Mesenchymal stem cell (in vitro differentiated cells and primary cell): Measurements from ENCODE around the gene WWP2.

Experiments used
- DNase-seq: peaks from one replicate; pipeline ENCODE4 v3.0.0-alpha.2; 2013
- H2AFZ ChIP-seq: one replicate; pipeline ENCODE4 v1.6.1; 2013; ENCODE audit warnings: low read depth, mild to moderate bottlenecking, control low read depth, inconsistent platforms, low read length, moderate library complexity
- H2AK5ac ChIP-seq: 2 replicates; pipeline ENCODE4 v1.6.1; 2013; ENCODE audit warnings: low read length, moderate library complexity, mild to moderate bottlenecking, inconsistent platforms; ENCODE audit not compliant: severe bottlenecking
- H2BK120ac ChIP-seq: one replicate; pipeline ENCODE4 v1.6.1; 2013; ENCODE audit warnings: low read depth, mild to moderate bottlenecking, inconsistent platforms, low read length, moderate library complexity
- H2BK12ac ChIP-seq, 2 experiments: one replicate each; pipeline ENCODE4 v1.6.1; 2013; ENCODE audit warnings: inconsistent platforms in 2 of 2, low read length in 2 of 2, mild to moderate bottlenecking in 2 of 2, moderate library complexity in 2 of 2, control low read depth in 1 of 2
- H2BK15ac ChIP-seq: one replicate; pipeline ENCODE4 v1.6.1; 2013; ENCODE audit warnings: mild to moderate bottlenecking, low read depth, inconsistent platforms; ENCODE audit not compliant: poor library complexity, severe bottlenecking
- H2BK5ac ChIP-seq: 2 replicates; pipeline ENCODE4 v1.6.1; 2013; ENCODE audit warnings: low read depth, mild to moderate bottlenecking, low read length, control low read depth, inconsistent platforms; ENCODE audit not compliant: poor library complexity, severe bottlenecking
- H3K14ac ChIP-seq, 2 experiments: one replicate each; pipeline ENCODE4 v1.6.1; 2013; ENCODE audit warnings: inconsistent platforms in 2 of 2, low read length in 2 of 2, control low read depth in 1 of 2, mild to moderate bottlenecking in 1 of 2, moderate library complexity in 1 of 2
- H3K18ac ChIP-seq, 2 experiments: one replicate each; pipeline ENCODE4 v1.6.1; 2013; ENCODE audit warnings: inconsistent platforms in 2 of 2, low read length in 2 of 2, control low read depth in 1 of 2, low read depth in 1 of 2, mild to moderate bottlenecking in 1 of 2
- H3K23ac ChIP-seq, 2 experiments: one replicate each; pipeline ENCODE4 v1.6.1; 2013; ENCODE audit warnings: inconsistent platforms in 2 of 2, low read length in 2 of 2, mild to moderate bottlenecking in 2 of 2, moderate library complexity in 2 of 2, control low read depth in 1 of 2
- H3K27ac ChIP-seq: 2 replicates; pipeline ENCODE4 v1.5.1; 2013; ENCODE audit warnings: mild to moderate bottlenecking, moderate library complexity, low read length, control low read depth, inconsistent platforms; ENCODE audit not compliant: poor library complexity, severe bottlenecking
- H3K27me3 ChIP-seq, 2 experiments: 2 replicates each; pipeline versions ENCODE4 v1.6.1 to v1.7.0; 2013; ENCODE audit warnings: low read length in 2 of 2, mild to moderate bottlenecking in 2 of 2, moderate library complexity in 2 of 2, control low read depth in 1 of 2, inconsistent platforms in 1 of 2; ENCODE audit not compliant: control insufficient read depth in 1 of 2, insufficient read depth in 1 of 2
- H3K36me3 ChIP-seq, 2 experiments: 2 replicates each; pipeline versions ENCODE4 v1.6.1 to v1.7.0; 2013; ENCODE audit warnings: low read length in 2 of 2, control low read depth in 1 of 2, inconsistent platforms in 1 of 2, low read depth in 1 of 2, mild to moderate bottlenecking in 1 of 2; ENCODE audit not compliant: insufficient read depth in 2 of 2, control insufficient read depth in 1 of 2
- H3K4ac ChIP-seq, 2 experiments: one replicate each; pipeline ENCODE4 v1.6.1; 2013; ENCODE audit warnings: inconsistent platforms in 2 of 2, low read length in 2 of 2, mild to moderate bottlenecking in 2 of 2, moderate library complexity in 2 of 2, control low read depth in 1 of 2, low read depth in 1 of 2
- H3K4me1 ChIP-seq: 2 replicates; pipeline ENCODE4 v1.6.1; 2013; ENCODE audit warnings: low read depth, low read length, control low read depth; ENCODE audit not compliant: control insufficient read depth, insufficient read depth
- H3K4me2 ChIP-seq: 2 replicates; pipeline ENCODE4 v1.6.1; 2013; ENCODE audit warnings: low read length, mild to moderate bottlenecking, inconsistent platforms; ENCODE audit not compliant: poor library complexity, severe bottlenecking
- H3K4me3 ChIP-seq, 2 experiments: 2 replicates each; pipeline versions ENCODE4 v1.5.1 to v1.7.0; 2013; ENCODE audit warnings: low read length in 2 of 2, mild to moderate bottlenecking in 2 of 2, control low read depth in 1 of 2, low read depth in 1 of 2; ENCODE audit not compliant: insufficient read depth in 1 of 2
- H3K79me1 ChIP-seq: replicated peaks from 2 replicates; pipeline ENCODE4 v1.6.1; 2013; ENCODE audit warnings: mild to moderate bottlenecking, control low read depth, low read length, inconsistent platforms; ENCODE audit not compliant: poor library complexity, severe bottlenecking
- H3K9ac ChIP-seq: 2 replicates; pipeline ENCODE4 v1.7.0; 2013; ENCODE audit warnings: mild to moderate bottlenecking, low read length, moderate library complexity
- H3K9me3 ChIP-seq: 2 replicates; pipeline ENCODE4 v1.7.0; 2013; ENCODE audit warnings: mild to moderate bottlenecking, low read length; ENCODE audit not compliant: control insufficient read depth
- H4K8ac ChIP-seq: one replicate; pipeline ENCODE4 v1.6.1; 2013; ENCODE audit warnings: inconsistent platforms, mild to moderate bottlenecking, low read length, moderate library complexity
- H4K91ac ChIP-seq: one replicate; pipeline ENCODE4 v1.6.1; 2013; ENCODE audit warnings: mild to moderate bottlenecking, low read length, inconsistent platforms
- WGBS: methylation state at CpG from one replicate; pipeline ENCODE4 v1.1.7; 2013; ENCODE audit warnings: mixed read lengths; 5-methylcytosine and 5-hydroxymethylcytosine counted together

The WWP2 gene

DNA sequence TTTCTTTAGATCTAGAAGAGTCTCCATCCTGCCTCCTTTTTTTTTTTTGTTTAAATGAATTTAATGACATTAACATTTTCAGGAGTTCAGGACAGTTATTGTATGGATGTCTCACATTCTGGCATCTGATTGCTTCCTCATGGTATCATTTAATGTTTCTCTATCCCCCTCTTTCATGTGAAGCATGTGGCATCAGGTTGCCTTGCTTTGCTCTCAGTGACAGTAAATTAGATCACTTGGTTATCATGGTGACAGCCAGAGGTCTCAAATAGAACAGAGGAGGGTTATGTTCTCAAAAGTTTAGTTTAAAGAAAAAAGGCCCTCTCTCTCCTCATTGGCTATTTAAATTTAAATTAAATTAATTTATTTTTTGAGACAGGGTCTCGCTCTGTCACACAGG is 74.1 kb downstream of the WWP2 start:
- H3K4me1 ChIP-seq, result peaks cover 15% of the 10 kb centered on the region
- no peak overlapping the region for H3K4ac ChIP-seq
- no peak overlapping the region for H3K27ac ChIP-seq

DNA sequence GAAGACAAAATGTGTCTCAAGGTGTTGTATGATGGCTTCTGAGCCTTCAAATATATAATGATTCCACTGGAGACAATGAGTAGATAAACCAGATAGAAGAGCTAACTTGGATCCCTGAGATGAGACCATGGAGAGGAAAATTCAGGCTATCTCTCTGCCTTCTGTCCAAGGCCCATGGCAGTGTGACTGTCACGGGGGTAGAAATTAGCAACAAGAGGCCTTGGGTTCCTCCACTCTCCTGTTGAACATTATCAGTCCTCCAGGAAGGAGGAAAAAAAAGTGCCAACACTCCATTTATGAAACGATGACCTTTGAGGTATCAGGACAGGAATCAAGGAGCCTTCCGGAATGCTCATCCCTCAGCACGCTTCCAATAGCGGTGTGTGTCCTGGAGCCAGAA is 75.2 kb downstream of the WWP2 start:
- H3K4ac ChIP-seq, result no peak overlapping the region
- peak overlapping the region in 1 of 2 experiments; percentile 57 for H2BK12ac ChIP-seq
- no peak overlapping the region for H3K27ac ChIP-seq
- H3K79me1 ChIP-seq, result no peaks in the 10 kb centered on the region
- no peak overlapping the region for H3K9ac ChIP-seq
- H2AFZ ChIP-seq, result no peak overlapping the region
- no peak overlapping the region for H3K18ac ChIP-seq
- no peaks in the 10 kb centered on the region for H3K9me3 ChIP-seq
- no peak overlapping the region for H2BK120ac ChIP-seq
- no peak for DNase-seq
- H3K23ac ChIP-seq, result no peak overlapping the region
- 97% methylated on average over 5 of the region's 5 CpGs for WGBS
- no peak overlapping the region for H4K91ac ChIP-seq
- H3K4me1 ChIP-seq, result peaks cover 12% of the 10 kb centered on the region
- no peak overlapping the region for H3K14ac ChIP-seq
- H3K36me3 ChIP-seq, result peaks cover 4 to 12% of the 10 kb centered on the region in 2 experiments
- no peak overlapping the region for H2BK5ac ChIP-seq
- H3K27me3 ChIP-seq, result no peaks in the 10 kb centered on the region
- no peak overlapping the region for H4K8ac ChIP-seq
- H3K4me2 ChIP-seq, result no peak overlapping the region
- no peak overlapping the region for H2AK5ac ChIP-seq
- no peak overlapping the region for H3K4me3 ChIP-seq
- H2BK15ac ChIP-seq, result no peak overlapping the region

More for the DNA sequence above, 74.1 kb downstream of the WWP2 start:
- Histone ChIP-seq H4K91ac (no peak overlapping the region), H3K18ac (no peak overlapping the region), H2BK120ac (no peak overlapping the region), H3K23ac (no peak overlapping the region), H2AFZ (no peak overlapping the region), H3K4me3 (no peak overlapping the region), H2AK5ac (no peak overlapping the region), H2BK12ac (no peak overlapping the region), H2BK15ac (no peak overlapping the region), H3K27me3 (no peaks in the 10 kb centered on the region), H3K79me1 (no peaks in the 10 kb centered on the region), H3K9me3 (no peaks in the 10 kb centered on the region), H3K9ac (no peak overlapping the region), H4K8ac (no peak overlapping the region), H3K36me3 (peaks cover under 1 to 4% of the 10 kb centered on the region in 2 experiments), H2BK5ac (no peak overlapping the region), H3K4me2 (no peak overlapping the region), H3K14ac (no peak overlapping the region)
- WGBS, result 100% methylated on average over 1 of the region's 1 CpG
- DNase-seq, result no peak

DNA sequence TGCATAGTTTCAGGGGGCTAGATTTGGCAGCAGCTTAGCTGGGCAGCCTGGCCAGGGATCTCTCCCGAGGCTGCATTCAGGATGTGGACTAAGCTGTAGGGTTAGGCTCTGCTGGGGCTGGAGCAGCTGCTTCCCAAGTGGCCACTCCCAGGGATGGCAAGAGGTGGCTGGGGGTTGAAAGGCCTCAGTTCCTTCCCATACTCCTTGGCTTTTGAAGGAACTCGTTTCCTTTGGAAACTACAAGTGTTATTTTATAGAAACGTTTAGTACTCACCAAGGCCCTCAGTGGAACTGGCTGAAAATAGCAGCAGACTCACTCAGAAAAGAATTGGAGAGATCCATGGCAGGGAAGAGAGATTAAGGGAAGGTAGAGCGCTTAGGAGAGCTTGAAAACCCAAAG is 76.4 kb downstream of the WWP2 start:
- no peak overlapping the region for H2BK15ac ChIP-seq
- H2BK120ac ChIP-seq, result no peak overlapping the region
- H3K27me3 ChIP-seq, result no peaks in the 10 kb centered on the region
- no peak overlapping the region for H3K4me2 ChIP-seq
- H3K9me3 ChIP-seq, result no peaks in the 10 kb centered on the region
- no peak overlapping the region for H2AFZ ChIP-seq
- 71% methylated on average over 4 of the region's 4 CpGs for WGBS
- no peak overlapping the region for H2BK12ac ChIP-seq
- H3K18ac ChIP-seq, result no peak overlapping the region
- no peaks in the 10 kb centered on the region for H3K79me1 ChIP-seq
- no peak overlapping the region for H2AK5ac ChIP-seq
- H4K91ac ChIP-seq, result no peak overlapping the region
- DNase-seq, result no peak
- H3K36me3 ChIP-seq, result peaks cover 4 to 17% of the 10 kb centered on the region in 2 experiments
- H3K4me1 ChIP-seq, result peaks cover 8% of the 10 kb centered on the region
- no peak overlapping the region for H3K14ac ChIP-seq
- H3K9ac ChIP-seq, result no peak overlapping the region
- H2BK5ac ChIP-seq, result no peak overlapping the region
- H3K27ac ChIP-seq, result no peak overlapping the region
- H4K8ac ChIP-seq, result no peak overlapping the region
- no peak overlapping the region for H3K4me3 ChIP-seq
- no peak overlapping the region for H3K4ac ChIP-seq
- no peak overlapping the region for H3K23ac ChIP-seq

DNA sequence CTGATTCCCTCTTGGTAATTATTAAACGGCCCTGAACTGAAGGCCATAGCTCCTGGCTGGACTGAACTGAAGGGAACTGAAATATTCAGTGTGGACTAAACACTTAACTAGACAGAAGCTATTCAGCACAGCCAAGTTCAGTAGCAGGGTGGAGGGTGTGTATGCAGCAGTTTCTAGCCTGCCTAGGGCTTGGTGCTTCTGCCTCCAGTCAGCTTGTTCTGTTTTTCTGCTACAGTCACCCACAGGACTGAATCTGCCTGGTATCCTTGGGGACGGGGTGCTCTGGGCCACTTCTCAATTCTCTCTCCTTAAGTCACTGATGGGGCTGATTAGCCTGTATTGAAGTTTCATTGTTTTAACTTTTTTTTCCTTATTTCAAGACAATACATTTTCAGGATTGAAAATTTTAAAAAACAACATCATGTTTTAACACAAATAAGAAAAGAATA is 77.1 kb downstream of the WWP2 start:
- no peak overlapping the region for H2BK5ac ChIP-seq
- H3K79me1 ChIP-seq, result no peaks in the 10 kb centered on the region
- 50% methylated on average over 2 of the region's 2 CpGs for WGBS
- no peak overlapping the region for H2BK120ac ChIP-seq
- no peak overlapping the region for H3K27ac ChIP-seq
- H2BK12ac ChIP-seq, result no peak overlapping the region
- no peak overlapping the region for H3K14ac ChIP-seq
- peaks cover 2% of the 10 kb centered on the region for H3K4me1 ChIP-seq
- peaks cover 4 to 17% of the 10 kb centered on the region in 2 experiments for H3K36me3 ChIP-seq
- H3K4me3 ChIP-seq, result no peak overlapping the region
- H2AFZ ChIP-seq, result no peak overlapping the region
- no peaks in the 10 kb centered on the region for H3K27me3 ChIP-seq
- DNase-seq, result no peak
- H3K4ac ChIP-seq, result no peak overlapping the region
- H3K9me3 ChIP-seq, result no peaks in the 10 kb centered on the region
- H2BK15ac ChIP-seq, result no peak overlapping the region
- no peak overlapping the region for H2AK5ac ChIP-seq
- H3K18ac ChIP-seq, result no peak overlapping the region
- no peak overlapping the region for H3K23ac ChIP-seq
- no peak overlapping the region for H4K8ac ChIP-seq
- no peak overlapping the region for H3K4me2 ChIP-seq
- no peak overlapping the region for H3K9ac ChIP-seq
- no peak overlapping the region for H4K91ac ChIP-seq
